HepG2 (cell line): ENCODE results near the gene SNX6. TPM values are rescaled to one million over a fixed set of nuclear protein-coding genes. Genes with fewer than 3 reads are reported as not detected.
A peak's percentile ranks its signal among the peaks of the same experiment; 100 is the strongest.

ENCODE experiments used
- ATAC-seq: fragments of 200-7000 bp; cut with Tn5 transposase; 3 replicates; pipeline ENCODE4 v1.9.1; 2020; ENCODE audit warnings: mild to moderate bottlenecking, moderate library complexity
- BruUV-seq: library from RNA; stranded (reverse); fragments of 400-500 nt; replicated peaks from 2 replicates; lab custom pipeline; 2021; lab: Mats Ljungman, UMichigan
- CTCF ChIA-PET: fragments of 300-600 bp; formaldehyde crosslinking; extraction: SDS; loops from one replicate; lab custom pipeline; 2021; ENCODE audit warnings: low total read pairs, inconsistent platforms, low intra/inter-chr PET ratio; lab: Yijun Ruan, JAX
- POLR2A ChIA-PET: fragments of 350-600 bp; sonication (Branson Sonifier 250); formaldehyde crosslinking; loops from one replicate; lab custom pipeline; 2020; ENCODE audit warnings: antibody characterized with exemption, inconsistent platforms; lab: Yijun Ruan, JAX
- DNase-seq: peaks from one replicate; pipeline ENCODE4 v3.0.0-alpha.2; 2015; ENCODE audit warnings: low spot score
- FAIRE-seq: peaks from 3 replicates; lab custom pipeline; 2011; peaks lifted over from hg19 to GRCh38; lab: Jason Lieb, UNC
- H2AFZ ChIP-seq: one replicate; pipeline ENCODE4 v1.6.1; 2011; ENCODE audit warnings: low read length, inconsistent platforms
- H3K27ac ChIP-seq: fragments of 300-600 bp; 3 replicates; pipeline ENCODE4 v1.8.0; 2011; ENCODE audit warnings: mixed run types, mild to moderate bottlenecking, mixed read lengths, low read length, inconsistent platforms; ENCODE audit not compliant: insufficient read depth; ENCODE audit errors: extremely low read length
- H3K27me3 ChIP-seq, 2 experiments: fragments of 200-600 bp in 1 of 2; 2 replicates in 1 of 2; 3 replicates in 1 of 2; pipeline versions ENCODE4 v1.6.0 to v1.8.0; 2011; ENCODE audit warnings: low read length in 2 of 2, mild to moderate bottlenecking in 2 of 2, moderate library complexity in 2 of 2, inconsistent platforms in 1 of 2; ENCODE audit not compliant: insufficient read depth in 2 of 2, control insufficient read depth in 1 of 2
- H3K36me3 ChIP-seq, 2 experiments: fragments of 200-600 bp in 1 of 2; replicated peaks in 1 of 2; 2 replicates in 1 of 2; 3 replicates in 1 of 2; pipeline versions ENCODE4 v1.5.1 to v1.8.0; 2011; ENCODE audit warnings: low read length in 2 of 2, inconsistent platforms in 1 of 2; ENCODE audit not compliant: insufficient read depth in 2 of 2, control insufficient read depth in 1 of 2
- H3K4me1 ChIP-seq: 2 replicates; pipeline ENCODE4 v1.5.1; 2012; ENCODE audit warnings: low read length, inconsistent platforms; ENCODE audit not compliant: insufficient read depth
- H3K4me2 ChIP-seq: 2 replicates; pipeline ENCODE4 v1.6.0; 2011; ENCODE audit warnings: low read depth, low read length, inconsistent platforms
- H3K4me3 ChIP-seq, 3 experiments: fragments of 200-600 bp in 1 of 3; sonication (generic), shearing (Covaris generic) in 1 of 3; replicated peaks in 1 of 3; 2 replicates each; pipeline ENCODE4 v1.5.1; 2011 to 2016; ENCODE audit warnings: low read length in 3 of 3, inconsistent platforms in 2 of 3, low read depth in 2 of 3, mild to moderate bottlenecking in 2 of 3, control low read depth in 1 of 3, mixed read lengths in 1 of 3; ENCODE audit not compliant: insufficient read depth in 1 of 3
- H3K79me2 ChIP-seq: one replicate; pipeline ENCODE4 v1.6.1; 2011; ENCODE audit warnings: low read length, inconsistent platforms; ENCODE audit not compliant: insufficient read depth
- H3K9ac ChIP-seq: 2 replicates; pipeline ENCODE4 v1.6.0; 2011; ENCODE audit warnings: mild to moderate bottlenecking, low read depth, low read length, inconsistent platforms; ENCODE audit not compliant: insufficient read depth
- H3K9me3 ChIP-seq: 2 replicates; pipeline ENCODE4 v1.5.1; 2012; ENCODE audit warnings: mild to moderate bottlenecking, low read length
- H4K20me1 ChIP-seq: 2 replicates; pipeline ENCODE4 v1.6.0; 2011; ENCODE audit warnings: inconsistent platforms, mild to moderate bottlenecking, low read length, moderate library complexity; ENCODE audit not compliant: insufficient read depth
- CBX2 ChIP-seq, 2 experiments: fragments of 200-600 bp in 1 of 2; sonication (generic); formaldehyde crosslinking in 1 of 2; IDR thresholded peaks; 2 replicates each; pipeline versions ENCODE4 v1.7.0 to v1.8.1; 2018 to 2022; ENCODE audit warnings: low read depth in 2 of 2, low read length in 1 of 2, mild to moderate bottlenecking in 1 of 2, missing genetic modification reagents in 1 of 2
- KAT7 ChIP-seq: IDR thresholded peaks from 2 replicates; pipeline ENCODE4 v1.6.1; 2018; ENCODE audit warnings: borderline replicate concordance, missing compliant biosample characterization
- ZNF883 ChIP-seq: sonication (generic); formaldehyde crosslinking; IDR thresholded peaks from 2 replicates; pipeline ENCODE4 v1.5.1; 2020; ENCODE audit warnings: mild to moderate bottlenecking, missing genetic modification reagents; ENCODE audit errors: not compliant biosample characterization
- ZSCAN30 ChIP-seq: sonication (generic); formaldehyde crosslinking; IDR thresholded peaks from 2 replicates; pipeline ENCODE4 v1.5.0; 2020; ENCODE audit warnings: mild to moderate bottlenecking, missing genetic modification reagents
- WGBS: methylation state at CpG from one replicate; pipeline ENCODE4 v1.1.6; 2017; ENCODE audit warnings: low lambda C conversion rate; 5-methylcytosine and 5-hydroxymethylcytosine counted together
- in situ Hi-C: cut with HindIII; loops from 2 replicates; pipeline ENCODE4 v1.10.0; 2017; ENCODE audit warnings: low pct_unique_long_range_greater_than_20kb; ENCODE audit not compliant: extremely low pct_ligation_motif_present
- intact Hi-C: fragments of 100-400 bp; cut with micrococcal nuclease; formaldehyde crosslinking; loops from one replicate; pipeline ENCODE4 v1.10.0; 2022; ENCODE audit not compliant: unreplicated experiment
- polyA plus RNA-seq, 8 experiments: library from polyadenylated mRNA; depleted of rRNA in 3 of 8; stranded (reverse) in 7 of 8; unstranded in 1 of 8; fragments of >200 nt; fragmentation: Illumina TruSeq in 4 of 8; extraction: Trizol in 4 of 8; gene quantifications; 2 replicates each; pipeline versions ENCODE4 v1.2.1 to v1.2.3, GENCODE V29; 2011 to 2016; ENCODE audit warnings: low read depth in 4 of 8, missing spikeins in 1 of 8, mixed read lengths in 1 of 8; ENCODE audit not compliant: insufficient read depth in 1 of 8
- total RNA-seq, 5 experiments: library from RNA; depleted of rRNA; stranded (reverse); fragments of >200 nt; fragmentation: Illumina TruSeq; extraction: Trizol; gene quantifications; 2 replicates each; pipeline ENCODE4 v1.2.3, GENCODE V29; 2016; ENCODE audit warnings: low read depth in 1 of 5
- TF ChIP-seq, protein P1 (sequence below): sonication (generic); formaldehyde crosslinking; IDR thresholded peaks from 2 replicates; pipeline ENCODE4 v1.4.0; 2020; ENCODE audit warnings: mild to moderate bottlenecking, missing genetic modification reagents, borderline replicate concordance
- TF ChIP-seq, protein P2 (sequence below): sonication (generic); formaldehyde crosslinking; IDR thresholded peaks from 2 replicates; pipeline ENCODE4 v1.4.0; 2020; ENCODE audit warnings: missing genetic modification reagents

Gene SNX6
- total and polyA plus RNA-seq, 2 of the 13 experiments (the other 11 are each of a cell fraction or from before 2014, with no cell fraction given): 92.3 to 169 TPM

GRCh38 chr14:34593740-34594375 is 36.1 kb downstream of the SNX6 start (continued):
- TF ChIP-seq, protein P1, sequence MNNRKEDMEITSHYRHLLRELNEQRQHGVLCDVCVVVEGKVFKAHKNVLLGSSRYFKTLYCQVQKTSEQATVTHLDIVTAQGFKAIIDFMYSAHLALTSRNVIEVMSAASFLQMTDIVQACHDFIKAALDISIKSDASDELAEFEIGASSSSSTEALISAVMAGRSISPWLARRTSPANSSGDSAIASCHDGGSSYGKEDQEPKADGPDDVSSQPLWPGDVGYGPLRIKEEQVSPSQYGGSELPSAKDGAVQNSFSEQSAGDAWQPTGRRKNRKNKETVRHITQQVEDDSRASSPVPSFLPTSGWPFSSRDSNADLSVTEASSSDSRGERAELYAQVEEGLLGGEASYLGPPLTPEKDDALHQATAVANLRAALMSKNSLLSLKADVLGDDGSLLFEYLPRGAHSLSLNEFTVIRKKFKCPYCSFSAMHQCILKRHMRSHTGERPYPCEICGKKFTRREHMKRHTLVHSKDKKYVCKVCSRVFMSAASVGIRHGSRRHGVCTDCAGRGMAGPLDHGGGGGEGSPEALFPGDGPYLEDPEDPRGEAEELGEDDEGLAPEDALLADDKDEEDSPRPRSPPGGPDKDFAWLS (CRISPR knock-in tag): no peak
- TF ChIP-seq, protein P2, sequence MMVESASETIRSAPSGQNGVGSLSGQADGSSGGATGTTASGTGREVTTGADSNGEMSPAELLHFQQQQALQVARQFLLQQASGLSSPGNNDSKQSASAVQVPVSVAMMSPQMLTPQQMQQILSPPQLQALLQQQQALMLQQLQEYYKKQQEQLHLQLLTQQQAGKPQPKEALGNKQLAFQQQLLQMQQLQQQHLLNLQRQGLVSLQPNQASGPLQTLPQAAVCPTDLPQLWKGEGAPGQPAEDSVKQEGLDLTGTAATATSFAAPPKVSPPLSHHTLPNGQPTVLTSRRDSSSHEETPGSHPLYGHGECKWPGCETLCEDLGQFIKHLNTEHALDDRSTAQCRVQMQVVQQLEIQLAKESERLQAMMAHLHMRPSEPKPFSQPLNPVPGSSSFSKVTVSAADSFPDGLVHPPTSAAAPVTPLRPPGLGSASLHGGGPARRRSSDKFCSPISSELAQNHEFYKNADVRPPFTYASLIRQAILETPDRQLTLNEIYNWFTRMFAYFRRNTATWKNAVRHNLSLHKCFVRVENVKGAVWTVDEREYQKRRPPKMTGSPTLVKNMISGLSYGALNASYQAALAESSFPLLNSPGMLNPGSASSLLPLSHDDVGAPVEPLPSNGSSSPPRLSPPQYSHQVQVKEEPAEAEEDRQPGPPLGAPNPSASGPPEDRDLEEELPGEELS (CRISPR knock-in tag): no peak
- TF ChIP-seq ZNF883 (CRISPR knock-in tag): no peak

DNA sequence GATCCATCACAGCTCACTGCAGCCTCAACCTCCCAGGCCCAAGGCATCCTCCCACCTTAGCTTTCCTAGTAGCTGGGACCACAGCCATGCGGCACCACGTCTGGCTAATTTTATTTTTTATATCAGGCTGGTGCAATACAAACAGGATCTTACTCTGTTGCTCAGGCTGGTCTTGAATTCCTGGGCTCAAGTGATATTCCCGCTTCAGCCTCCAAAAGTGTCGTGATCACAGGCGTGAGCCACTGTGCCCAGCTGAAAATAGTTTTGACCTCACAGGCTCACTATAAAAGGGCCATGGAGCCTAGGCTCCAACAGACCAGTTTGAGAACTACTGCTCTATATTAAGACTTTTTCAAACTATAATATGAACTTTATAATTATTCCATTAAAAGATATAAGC is 37.3 kb downstream of the SNX6 start:
- TF ChIP-seq ZSCAN30 (0 out of 2 replicates have a peak, but pooled peaks have one; percentile 45), KAT7 (CRISPR knock-in tag) (no peak), CBX2 (IDR thresholded peaks at IDR 0.05; ENCODE audit: low read depth, low read length) (no peak), CBX2 (CRISPR knock-in tag; IDR thresholded peaks at IDR 0.05; ENCODE audit: low read depth) (no peak)
- no peak overlapping the region for H2AFZ ChIP-seq
- WGBS: 97% methylated on average over 5 of the region's 5 CpGs
- no peak for FAIRE-seq
- no peaks in the 10 kb centered on the region for H3K4me1 ChIP-seq
- no peak overlapping the region for H3K4me3 ChIP-seq
- H3K9ac ChIP-seq: no peak overlapping the region
- ChIA-PET CTCF (no interaction called here), POLR2A (no interaction called here)
- no peaks in the 10 kb centered on the region for H3K79me2 ChIP-seq
- no peaks in the 10 kb centered on the region for H3K9me3 ChIP-seq
- no peaks in the 10 kb centered on the region for H4K20me1 ChIP-seq
- intact Hi-C loops (no loop called here), in situ Hi-C loops (no loop called here)
- no peak for DNase-seq
- no peak overlapping the region for H3K4me2 ChIP-seq
- H3K36me3 ChIP-seq: peaks cover 59 to 94% of the 10 kb centered on the region in 2 experiments
- no peaks in the 10 kb centered on the region for H3K27me3 ChIP-seq
- ATAC-seq: no peak
- no TSS peak for BruUV-seq
- no peak overlapping the region for H3K27ac ChIP-seq
